MM.1S (cell line): ENCODE results near the gene PDE4DIP.
"Not testable (repeated sequence)": the region's sequence is repeated elsewhere in the genome, so short reads cannot be mapped to it uniquely, and the experiment has no call there.

Experiments used
- EZH2 ChIP-seq: fragments of 300-600 bp; sonication (generic); optimal IDR thresholded peaks from 2 replicates; pipeline ENCODE3; 2017; ENCODE audit warnings: low read depth, mild to moderate bottlenecking, antibody characterized with exemption, low read length, mixed read lengths
- EZH2phosphoT487 ChIP-seq: fragments of 300-600 bp; sonication (generic); IDR thresholded peaks from 2 replicates; pipeline ENCODE4 v1.6.1; 2018; ENCODE audit warnings: antibody characterized with exemption, low read length
- TF ChIP-seq, protein P1 (sequence below): fragments of 300-600 bp; sonication (generic); IDR thresholded peaks from 2 replicates; pipeline ENCODE4 v1.5.1; 2016; ENCODE audit warnings: antibody characterized with exemption, low read length, mixed read lengths

DNA sequence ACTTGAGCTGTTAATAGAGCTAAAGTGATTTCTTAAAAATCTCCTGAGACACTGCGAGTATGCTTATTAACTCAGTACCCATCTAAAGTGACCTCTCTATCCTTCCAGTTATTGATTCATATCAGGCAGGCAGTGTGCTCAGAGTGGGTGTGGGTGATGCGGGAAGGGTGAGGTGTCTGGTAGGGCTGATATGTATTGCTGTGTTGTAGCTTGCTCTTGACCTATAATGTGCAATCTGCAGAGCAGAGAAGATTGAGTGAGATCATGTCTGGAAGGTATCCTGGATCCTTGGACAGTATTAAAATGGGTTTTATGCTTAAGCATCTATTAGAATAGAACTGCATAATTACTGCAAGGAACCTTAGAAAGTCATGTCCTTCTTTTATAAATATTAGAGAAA lies 15.8 kb downstream of the PDE4DIP start:
- TF ChIP-seq, protein P1, sequence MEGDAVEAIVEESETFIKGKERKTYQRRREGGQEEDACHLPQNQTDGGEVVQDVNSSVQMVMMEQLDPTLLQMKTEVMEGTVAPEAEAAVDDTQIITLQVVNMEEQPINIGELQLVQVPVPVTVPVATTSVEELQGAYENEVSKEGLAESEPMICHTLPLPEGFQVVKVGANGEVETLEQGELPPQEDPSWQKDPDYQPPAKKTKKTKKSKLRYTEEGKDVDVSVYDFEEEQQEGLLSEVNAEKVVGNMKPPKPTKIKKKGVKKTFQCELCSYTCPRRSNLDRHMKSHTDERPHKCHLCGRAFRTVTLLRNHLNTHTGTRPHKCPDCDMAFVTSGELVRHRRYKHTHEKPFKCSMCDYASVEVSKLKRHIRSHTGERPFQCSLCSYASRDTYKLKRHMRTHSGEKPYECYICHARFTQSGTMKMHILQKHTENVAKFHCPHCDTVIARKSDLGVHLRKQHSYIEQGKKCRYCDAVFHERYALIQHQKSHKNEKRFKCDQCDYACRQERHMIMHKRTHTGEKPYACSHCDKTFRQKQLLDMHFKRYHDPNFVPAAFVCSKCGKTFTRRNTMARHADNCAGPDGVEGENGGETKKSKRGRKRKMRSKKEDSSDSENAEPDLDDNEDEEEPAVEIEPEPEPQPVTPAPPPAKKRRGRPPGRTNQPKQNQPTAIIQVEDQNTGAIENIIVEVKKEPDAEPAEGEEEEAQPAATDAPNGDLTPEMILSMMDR, result not testable (repeated sequence)
- TF ChIP-seq EZH2, EZH2phosphoT487: not testable (repeated sequence)
